CD1c-positive myeloid dendritic cell (primary cell): ENCODE results near the gene SLC5A9.
"Not testable (repeated sequence)": the region's sequence is repeated elsewhere in the genome, so short reads cannot be mapped to it uniquely, and the experiment has no call there.

Experiments used
- DNase-seq: peaks from one replicate; pipeline ENCODE4 v3.0.0-alpha.2; 2016; ENCODE audit errors: extremely low spot score

The SLC5A9 gene

DNA sequence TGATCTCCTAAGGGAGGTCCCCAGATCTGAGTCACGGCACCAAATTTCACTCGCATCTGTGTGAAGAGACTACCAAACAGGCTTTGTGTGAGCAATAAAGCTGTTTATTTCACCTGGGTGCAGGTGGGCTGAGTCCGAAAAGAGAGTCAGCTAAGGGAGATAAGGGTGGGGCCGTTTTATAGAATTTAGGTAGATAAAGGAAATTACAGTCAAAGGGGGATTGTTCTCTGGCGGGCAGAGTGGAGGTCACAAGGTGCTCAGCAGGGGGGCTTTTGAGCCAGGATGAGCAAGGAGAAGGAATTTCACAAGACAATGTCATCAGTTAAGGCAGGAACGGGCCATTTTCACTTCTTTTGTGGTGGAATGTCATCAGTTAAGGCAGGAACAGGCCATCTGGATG, 8.2 kb upstream of the SLC5A9 start:
- not testable (repeated sequence) for DNase-seq

GRCh38 chr1:48214820-48215219, 7.7 kb upstream of the SLC5A9 start:
- DNase-seq: no peak

- no peak for DNase-seq
Measured at GRCh38 chr1:48215222-48215621, 7.3 kb upstream of the SLC5A9 start.

- DNase-seq: no peak
Measured at GRCh38 chr1:48215889-48216288, 6.6 kb upstream of the SLC5A9 start.

GRCh38 chr1:48216313-48216712, 6.2 kb upstream of the SLC5A9 start:
- DNase-seq: no peak

DNA sequence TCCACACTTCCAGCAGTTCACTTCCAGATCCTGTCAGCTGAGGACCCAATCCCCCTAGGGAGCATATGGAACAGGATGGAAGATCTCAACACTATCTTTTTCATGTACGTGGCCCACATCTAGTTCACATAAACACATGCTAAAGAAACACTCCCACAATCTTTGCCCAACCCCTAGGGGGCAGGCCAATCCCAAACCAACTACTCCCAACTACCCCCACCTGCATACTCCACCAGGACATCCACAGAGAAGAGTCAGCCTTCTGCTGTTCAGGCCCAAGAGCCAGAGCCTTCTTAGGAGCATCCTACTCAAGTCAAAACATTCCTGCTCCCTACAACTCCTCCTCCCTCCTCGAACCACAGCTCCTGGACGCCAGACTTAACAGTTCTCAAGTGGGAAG, 5.6 kb upstream of the SLC5A9 start:
- no peak for DNase-seq

GRCh38 chr1:48217856-48218255, 4.7 kb upstream of the SLC5A9 start:
- DNase-seq: no peak

DNA sequence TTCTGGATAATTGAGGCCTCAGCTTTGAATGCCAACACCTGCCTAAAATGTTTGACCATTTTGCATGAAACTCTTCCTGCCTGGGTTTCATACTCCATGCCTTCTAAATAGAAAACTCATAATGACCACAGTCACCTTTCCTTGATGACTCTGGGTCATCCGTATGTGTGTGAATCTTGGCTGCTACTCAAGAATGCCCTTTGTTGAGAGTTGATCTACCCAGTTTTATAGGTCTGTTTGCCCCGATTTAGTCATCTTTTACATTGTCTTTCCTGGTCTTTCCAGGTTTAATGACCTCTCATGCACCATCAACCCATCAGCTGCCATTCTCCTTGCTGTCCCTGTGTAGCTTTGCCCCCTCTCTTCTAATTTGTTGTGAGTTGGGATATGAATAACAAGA, 2.7 kb upstream of the SLC5A9 start:
- no peak for DNase-seq

- no peak for DNase-seq
Measured at GRCh38 chr1:48221122-48221521, 1.4 kb upstream of the SLC5A9 start.

DNA sequence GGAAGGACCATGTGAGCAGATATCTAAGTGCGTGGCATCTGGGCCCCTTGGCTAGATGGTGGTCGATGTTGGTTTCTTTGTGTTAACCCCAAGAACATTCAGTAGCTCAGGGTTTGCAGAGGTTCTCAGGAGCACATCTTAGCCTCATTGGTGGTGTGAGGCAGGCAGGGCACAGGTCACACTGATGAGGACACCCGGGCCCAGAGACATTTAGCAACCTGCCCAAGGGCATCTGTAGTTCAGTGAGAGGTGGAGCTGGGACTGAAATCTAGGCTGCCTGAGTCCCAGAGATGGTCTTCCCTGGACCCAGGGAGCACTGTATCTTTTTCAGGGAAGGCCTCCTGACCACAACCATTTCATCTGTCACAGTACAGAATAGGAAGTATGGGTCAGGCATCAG, 859 bp upstream of the SLC5A9 start:
- DNase-seq: no peak

DNA sequence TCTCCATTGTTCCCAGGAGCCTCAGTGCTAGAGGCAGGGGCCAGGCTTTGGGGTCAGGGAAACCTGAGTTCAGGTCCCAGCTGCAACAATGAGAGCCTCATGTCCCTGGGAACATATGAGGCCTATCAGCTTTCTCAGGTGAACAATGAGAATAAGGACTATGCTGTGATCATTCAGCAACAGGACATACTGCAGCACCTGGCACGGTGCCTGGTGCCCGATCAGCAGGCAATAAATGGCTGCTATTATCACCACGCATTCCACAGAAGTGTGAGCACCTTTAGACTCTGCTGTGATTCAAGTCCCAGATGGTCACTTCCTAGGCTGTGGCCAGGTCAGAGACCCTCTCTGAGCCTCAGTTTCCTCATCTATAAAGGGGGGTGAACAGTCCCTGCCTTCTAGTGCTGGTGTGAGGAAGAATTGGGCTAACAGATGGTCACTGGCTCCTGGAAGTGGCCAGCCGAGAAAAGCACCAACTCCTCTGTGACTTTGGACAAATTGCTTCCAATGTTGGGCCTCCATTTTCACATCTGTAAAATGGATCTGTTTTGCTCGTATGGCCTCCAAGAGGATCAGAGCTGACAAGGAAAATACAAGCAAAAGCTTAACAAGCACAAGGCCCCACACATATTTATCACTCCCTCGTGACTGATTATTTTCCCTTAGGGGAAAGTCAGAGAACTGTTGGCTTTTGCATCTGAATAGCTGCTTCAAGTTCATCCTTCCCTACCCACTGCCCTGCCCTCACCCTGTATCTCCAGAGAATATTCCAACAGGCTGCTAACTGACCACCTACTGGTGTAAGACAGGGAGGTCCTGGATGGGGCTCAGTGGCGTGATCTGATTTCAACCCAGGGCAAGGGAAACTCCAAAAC, 1.1 kb downstream of the SLC5A9 start:
- DNase-seq: no peak

GRCh38 chr1:48224791-48225190, 2.3 kb downstream of the SLC5A9 start:
- DNase-seq: no peak

DNA sequence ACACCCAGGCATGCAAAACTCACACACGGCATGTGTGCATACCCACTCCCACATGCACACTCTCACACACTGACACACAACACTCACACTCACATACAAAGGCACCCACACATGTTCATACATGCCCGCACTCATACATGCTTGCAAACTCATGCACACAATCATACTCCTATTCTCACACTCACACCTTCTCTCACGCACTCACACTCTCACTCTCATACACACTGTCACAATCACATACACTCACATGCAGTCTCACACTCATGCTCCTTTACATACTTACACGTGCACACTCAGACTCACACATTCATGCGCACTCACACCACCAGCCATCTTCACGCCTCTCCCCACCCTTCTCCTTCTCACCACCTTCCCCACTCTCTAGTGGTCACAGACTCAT, 3.1 kb downstream of the SLC5A9 start:
- no peak for DNase-seq

DNA sequence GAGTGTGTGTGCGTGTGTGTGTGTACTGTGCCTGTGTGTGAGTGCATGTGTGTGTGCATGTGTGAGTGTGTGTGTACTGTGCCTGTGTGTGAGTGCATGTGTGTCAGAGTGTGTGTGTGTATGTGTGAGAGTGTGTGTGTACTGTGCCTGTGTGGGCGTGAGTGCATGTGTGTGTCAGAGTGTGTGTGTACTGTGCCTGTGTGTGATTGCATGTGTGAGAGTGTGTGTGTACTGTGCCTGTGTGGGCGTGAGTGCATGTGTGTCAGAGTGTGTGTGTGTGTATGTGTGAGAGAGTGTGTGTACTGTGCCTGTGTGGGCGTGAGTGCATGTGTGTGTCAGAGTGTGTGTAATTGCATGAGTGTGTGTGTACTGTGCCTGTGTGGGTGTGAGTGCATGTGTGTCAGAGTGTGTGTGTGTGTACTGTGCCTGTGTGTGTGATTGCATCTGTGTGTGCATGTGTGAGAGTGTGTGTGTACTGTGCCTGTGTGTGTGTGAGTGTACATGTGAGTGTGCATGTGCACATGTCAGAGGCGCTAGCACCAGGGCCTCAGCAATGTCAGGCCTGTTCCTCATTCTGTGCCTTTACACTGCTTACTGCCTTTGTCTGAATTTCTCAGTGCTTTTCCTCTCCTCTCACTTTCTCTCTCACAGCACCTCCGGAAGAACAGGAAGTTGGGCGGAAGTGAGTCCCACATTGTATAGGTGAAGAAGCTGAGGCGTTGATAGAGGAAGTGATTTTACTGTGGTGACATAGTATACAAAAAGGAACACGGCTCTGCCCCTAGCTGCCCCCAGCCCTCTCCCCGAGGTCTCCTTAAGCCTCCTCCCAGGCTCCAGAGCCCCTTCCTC, 4.9 kb downstream of the SLC5A9 start:
- DNase-seq: peak; percentile 27

GRCh38 chr1:48228156-48228555, 5.6 kb downstream of the SLC5A9 start:
- DNase-seq: no peak

- DNase-seq: peak; percentile 5
Measured at GRCh38 chr1:48229317-48229716, 6.8 kb downstream of the SLC5A9 start.

DNA sequence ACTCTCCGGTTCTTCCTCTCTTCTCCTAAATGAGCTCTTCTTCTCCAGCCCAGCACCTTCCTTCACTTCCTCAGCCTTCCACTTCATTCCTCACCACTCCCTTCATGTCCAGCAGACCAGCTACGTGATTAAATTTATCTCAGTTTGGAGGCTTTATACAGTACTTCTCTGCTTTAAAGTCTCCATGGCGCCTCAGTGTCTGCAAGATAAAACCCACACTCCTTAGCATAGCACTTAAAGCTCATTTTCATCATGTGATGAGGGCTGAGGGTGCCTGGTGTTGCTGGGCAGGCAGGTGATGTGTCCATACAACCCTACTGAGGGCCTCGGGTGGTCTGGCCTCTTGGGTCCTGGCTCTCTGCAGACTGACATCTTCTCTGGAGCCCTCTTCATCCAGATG, 7.7 kb downstream of the SLC5A9 start:
- DNase-seq: no peak

- no peak for DNase-seq
Measured at GRCh38 chr1:48232722-48233121, 10.2 kb downstream of the SLC5A9 start.

DNA sequence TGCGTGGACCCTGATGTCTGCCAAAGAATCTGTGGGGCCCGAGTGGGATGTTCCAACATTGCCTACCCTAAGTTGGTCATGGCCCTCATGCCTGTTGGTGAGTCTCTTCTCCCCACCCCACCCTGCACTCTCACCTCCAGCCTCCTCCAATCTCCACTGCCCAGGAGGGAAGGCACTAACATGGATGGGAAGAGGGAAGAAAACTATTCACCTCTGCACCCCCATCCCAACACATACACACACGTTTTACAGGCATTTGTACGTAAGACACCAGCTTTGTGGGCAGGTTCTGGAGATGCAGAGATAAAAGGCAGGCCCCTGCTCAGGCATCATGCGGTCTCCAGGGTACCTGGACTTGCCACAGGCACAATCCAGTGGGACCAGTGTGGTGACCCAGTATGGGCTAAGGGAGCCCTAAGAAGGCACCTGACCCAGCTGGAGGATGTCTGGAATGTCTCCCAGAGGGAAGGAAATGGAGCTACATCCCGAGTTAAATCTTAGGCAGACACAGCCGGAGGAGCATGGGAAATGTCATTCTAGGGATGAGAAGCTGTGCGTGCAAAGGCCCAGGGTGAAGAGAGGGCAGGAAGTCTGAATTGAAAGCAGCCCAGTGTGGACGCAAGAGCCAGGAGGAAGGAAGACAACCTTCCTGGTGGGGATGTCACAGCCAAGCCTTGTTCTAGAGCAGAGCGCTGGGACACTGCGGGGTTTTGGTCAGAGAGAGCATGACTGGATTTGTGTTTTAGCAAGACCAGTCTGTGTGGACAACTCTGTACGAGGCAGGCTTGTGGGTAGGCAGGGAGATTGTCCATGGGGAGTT, 11.4 kb downstream of the SLC5A9 start:
- DNase-seq: no peak

GRCh38 chr1:48235652-48236051, 13.1 kb downstream of the SLC5A9 start:
- DNase-seq: no peak

DNA sequence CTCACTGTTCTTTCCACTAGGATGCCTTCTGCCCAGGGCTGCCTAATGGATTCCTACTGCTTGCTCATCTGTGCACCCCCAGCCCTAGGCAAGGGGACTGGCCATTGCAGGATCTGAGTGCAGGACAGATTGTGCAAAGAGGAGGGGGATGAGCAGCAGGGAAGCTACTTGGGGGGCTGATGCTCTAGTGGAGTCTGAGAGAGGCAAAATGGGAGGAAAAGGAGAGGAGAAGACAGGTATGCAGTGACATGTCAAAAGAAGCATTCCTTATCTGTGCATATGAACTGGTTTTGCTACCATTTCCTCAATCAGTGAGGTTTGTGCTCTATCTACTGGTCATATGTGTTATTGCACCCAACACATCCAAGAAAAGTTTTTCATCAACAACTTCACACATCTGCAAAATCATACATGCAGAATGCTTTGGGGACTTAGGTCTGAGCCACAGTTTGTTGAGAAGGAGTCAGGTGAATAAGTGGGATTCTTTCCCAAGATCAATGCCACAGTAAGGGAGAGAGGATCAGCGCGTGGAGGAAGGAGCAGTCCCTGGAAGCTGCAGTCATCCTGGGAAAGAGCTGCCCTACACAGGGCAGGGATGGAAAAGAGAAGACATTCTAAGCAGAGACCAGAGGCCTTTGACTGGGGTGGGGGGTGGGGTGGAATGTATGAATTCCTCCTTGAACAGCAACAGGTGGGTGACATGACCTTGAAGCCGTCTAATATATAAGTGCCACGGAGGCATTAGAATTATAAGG, 14.4 kb downstream of the SLC5A9 start:
- DNase-seq: peak; percentile 39
